ENCODE data around the gene CDX2.
A peak's percentile ranks its signal among the peaks of the same experiment; 100 is the strongest.

CDX2 gene

DNA sequence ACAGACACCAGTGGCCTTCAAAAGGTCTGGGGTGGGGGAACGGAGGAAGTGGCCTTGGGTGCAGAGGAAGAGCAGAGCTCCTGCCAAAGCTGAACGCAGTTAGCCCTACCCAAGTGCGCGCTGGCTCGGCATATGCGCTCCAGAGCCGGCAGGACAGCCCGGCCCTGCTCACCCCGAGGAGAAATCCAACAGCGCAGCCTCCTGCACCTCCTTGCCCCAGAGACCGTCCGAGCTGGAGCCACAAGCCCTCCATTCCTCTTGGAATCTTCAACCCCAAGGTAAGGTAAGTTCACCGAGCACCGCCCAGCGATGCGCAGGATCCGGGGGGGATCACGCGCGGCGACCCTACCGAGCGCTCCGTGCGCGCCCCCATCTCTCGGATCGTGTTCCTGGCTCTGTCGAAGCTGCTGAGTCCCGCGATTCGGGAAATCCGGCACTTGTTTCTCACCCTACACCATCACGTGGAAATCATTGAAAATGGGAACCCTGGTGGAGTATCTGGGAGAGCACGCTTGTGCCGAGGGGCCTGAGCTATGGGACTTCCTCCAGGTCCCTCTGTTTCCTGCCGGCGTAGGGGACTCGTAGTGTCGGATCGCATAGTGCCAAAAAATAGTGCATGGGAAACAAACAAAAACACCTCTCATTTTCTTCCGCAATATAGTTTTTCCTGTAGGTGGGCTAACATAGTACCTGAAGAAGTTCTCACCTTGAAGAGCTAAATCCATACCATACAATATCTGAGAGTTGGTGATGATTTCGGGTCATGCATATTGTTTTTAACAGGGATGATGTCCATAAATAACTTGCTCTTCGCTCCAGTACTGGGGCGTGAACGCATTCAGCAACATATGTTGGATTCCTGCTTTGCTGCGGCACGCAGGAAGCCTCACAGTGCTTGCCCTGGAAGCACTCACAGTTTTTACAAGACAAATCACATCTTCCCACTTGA lies 40.0 kb downstream of the CDX2 start:
- no peak for DNase-seq (ENCODE audit: low read depth in 2 of 2)

DNA sequence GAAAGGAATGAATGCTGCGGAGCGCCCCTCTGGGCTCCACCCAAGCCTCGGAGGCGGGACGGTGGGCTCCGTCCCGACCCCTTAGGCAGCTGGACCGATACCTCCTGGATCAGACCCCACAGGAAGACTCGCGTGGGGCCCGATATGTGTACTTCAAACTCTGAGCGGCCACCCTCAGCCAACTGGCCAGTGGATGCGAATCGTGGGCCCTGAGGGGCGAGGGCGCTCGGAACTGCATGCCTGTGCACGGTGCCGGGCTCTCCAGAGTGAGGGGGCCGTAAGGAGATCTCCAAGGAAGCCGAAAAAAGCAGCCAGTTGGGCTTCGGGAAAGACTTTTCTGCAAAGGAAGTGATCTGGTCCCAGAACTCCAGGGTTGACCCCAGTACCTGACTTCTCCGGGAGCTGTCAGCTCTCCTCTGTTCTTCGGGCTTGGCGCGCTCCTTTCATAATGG lies 40.7 kb downstream of the CDX2 start:
- DNase-seq (ENCODE audit: low read depth in 2 of 2): no peak

DNA sequence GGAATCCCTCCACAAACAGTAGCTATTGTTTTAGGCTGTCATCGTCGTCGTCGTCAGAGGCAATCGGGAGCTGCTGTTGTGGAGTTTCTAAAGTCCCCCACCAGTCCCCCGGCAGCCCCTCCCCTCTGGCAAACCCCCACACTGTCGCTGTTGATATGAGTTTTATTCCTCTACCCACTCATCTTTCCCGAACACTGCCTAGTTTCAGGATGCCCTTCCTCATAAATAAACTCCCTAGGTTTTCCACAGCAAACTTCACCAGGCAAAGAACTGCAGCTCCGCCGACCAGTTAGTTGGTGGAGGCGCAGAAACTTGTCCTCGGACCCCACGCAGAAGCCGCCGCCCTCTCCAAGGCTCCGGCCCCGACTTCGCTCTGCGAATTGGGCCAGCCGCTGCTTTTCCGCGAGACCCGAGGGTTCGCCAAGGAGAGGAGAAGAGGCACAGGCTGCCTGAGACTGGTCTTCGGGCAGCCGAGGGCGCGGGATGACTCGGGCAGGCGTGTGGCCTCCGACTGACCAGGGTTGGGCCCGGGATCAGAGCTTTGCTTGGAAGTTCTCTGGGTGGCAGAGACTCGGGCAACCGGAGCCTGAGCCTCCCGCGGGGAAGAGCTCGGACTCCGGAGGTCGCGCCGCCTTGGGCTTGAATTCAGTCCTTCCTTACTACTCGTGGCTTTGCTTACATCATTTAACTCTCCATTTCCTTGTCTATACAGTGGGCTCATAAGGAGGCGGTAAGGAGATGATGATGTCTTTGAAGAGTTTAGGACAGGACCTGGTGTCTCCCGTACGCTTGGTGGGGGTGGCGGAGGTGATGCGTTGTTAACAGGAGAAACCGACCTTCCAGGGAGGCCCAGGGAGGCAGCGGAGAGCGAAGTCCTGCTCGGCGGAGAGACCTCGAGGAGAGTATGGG lies 41.4 kb downstream of the CDX2 start:
- no peak for DNase-seq (ENCODE audit: low read depth in 2 of 2)

DNA sequence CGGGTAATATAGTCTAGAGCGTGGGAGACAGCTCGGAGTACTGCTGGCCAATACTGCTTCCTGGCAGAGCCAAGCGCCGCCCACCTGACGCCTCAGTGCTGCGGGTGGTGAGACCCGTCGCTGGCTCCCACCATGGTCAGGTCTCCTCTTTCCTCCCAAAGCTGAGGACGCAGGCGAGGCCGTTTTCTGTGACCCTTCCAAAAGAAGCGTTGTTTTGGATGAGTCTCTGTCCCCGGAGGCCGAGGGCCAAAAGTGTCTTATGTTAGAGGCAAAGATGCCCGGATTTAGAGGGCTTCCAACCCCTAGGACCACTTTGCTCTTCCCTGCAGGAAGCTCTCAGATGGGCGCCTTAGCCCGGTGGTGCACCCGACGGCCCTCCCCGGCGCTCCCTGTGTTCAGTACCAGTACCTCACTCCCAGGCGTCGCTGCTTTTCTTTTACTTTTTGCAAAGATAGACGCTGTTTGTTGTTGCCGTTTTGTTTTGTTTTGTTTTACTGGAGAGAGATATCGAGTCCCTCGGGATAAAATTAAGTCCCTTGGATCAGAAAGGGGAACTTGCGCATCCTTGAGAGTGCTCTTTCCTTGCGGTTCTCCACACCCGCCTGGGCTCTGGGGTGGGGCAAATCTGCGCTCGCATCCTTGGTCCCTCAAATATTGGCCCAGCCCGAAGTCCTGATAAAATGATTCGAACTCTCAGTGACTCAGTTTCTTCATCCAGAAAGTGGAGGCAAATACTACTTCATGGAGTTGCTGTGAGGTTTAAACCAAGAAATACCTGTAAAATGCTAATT lies 42.3 kb downstream of the CDX2 start:
- DNase-seq (ENCODE audit: low read depth in 2 of 2): no peak

DNA sequence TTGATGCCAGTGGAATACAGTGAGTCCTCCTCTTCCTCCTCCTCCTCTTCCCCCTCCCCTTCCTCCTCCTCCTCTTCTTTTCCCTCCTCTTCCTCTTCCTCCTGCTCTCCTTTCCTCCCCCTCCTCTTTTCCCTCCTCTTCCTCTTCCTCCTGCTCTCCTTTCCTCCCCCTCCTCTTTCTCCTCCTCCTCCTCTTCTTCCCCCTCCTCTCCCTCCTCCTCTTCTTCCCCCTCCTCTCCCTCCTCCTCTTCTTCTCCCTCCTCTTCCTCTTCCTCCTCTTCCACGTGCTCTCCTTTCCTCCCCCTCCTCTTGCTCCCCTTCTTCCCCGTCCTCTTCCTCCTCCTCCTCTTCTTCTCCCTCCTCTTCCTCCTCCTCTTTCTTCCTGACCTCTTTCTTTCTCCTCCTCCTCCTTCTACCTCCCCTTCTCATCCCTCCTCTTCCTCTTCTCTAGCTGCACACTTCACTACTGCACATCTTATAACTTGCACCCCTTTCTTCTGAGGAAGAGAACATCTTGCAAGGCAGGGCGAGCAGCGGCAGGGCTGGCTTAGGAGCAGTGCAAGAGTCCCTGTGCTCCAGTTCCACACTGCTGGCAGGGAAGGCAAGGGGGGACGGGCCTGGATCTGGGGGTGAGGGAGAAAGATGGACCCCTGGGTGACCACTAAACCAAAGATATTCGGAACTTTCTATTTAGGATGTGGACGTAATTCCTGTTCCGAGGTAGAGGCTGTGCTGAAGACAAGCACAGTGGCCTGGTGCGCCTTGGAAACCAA lies 43.7 kb downstream of the CDX2 start:
- no peak for DNase-seq (ENCODE audit: low read depth in 2 of 2)

DNA sequence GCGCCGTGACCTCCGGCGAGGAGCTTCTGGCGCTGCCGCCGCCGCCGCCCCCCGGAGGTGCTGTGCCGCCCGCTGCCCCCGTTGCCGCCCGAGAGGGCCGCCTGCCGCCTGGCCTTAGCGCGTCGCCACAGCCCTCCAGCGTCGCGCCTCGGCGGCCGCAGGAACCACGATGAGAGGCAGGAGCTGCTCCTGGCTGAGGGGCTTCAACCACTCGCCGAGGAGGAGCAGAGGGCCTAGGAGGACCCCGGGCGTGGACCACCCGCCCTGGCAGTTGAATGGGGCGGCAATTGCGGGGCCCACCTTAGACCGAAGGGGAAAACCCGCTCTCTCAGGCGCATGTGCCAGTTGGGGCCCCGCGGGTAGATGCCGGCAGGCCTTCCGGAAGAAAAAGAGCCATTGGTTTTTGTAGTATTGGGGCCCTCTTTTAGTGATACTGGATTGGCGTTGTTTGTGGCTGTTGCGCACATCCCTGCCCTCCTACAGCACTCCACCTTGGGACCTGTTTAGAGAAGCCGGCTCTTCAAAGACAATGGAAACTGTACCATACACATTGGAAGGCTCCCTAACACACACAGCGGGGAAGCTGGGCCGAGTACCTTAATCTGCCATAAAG lies 44.5 kb downstream of the CDX2 start:
- no peak for DNase-seq (ENCODE audit: low read depth in 2 of 2)

DNA sequence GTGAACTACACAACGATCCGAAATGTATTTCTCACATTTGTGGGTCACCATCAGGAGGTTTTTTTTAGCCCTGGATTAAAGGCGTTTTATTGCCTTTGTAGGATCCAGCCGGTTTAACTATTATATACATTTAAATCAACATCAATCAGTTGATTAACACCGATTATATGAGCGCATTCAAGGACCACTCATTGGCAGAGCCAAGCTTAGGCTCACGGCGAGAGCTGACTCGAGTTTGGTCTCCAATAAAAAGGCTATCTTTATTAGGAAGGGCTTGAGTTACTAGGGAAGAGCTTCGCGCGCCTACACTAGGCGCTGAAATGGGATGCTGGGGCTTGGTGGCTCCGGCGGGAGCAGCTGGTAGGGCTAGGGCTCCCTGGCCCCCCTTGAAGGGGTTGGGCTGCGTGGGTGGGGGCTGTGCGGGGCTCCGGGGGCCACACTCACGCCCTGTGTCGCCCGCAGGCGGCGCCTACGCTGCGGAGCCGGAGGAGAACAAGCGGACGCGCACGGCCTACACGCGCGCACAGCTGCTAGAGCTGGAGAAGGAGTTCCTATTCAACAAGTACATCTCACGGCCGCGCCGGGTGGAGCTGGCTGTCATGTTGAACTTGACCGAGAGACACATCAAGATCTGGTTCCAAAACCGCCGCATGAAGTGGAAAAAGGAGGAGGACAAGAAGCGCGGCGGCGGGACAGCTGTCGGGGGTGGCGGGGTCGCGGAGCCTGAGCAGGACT lies 45.2 kb downstream of the CDX2 start:
- no peak for DNase-seq (ENCODE audit: low read depth in 2 of 2)

DNA sequence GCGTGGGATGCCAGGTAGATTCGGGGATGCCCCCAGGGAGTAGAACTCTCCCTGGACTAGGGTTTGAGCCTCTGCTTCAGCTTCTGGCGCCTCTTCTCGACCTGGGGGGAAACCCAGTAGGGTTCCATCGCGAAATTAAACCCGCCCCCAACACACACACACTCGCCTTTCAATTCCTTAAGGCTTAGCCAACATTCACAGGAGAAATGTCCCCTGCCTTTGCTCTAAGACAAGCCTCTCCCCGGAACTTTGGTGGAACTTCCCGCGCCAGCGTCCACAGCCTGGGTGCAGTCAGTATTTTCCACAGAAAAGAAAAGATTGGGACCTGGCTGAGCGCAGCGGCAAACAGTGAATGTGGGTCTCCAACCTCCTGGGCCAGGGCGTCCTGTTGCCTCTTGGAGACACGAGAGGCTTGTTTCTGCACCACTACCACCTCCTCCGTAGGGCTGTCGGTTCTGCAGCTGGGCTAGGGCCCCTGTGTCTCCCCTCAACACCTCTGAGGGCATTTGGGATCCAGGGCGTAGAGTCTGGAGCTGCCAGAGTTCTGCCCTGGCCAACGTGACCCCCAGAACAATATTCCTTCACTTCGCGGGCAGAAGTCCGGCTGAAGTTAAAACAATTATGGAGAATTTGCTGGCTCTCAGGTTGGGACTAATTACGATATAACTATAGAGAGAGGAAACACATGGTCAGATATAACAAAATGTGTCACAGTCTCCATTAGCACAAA lies 46.1 kb downstream of the CDX2 start:
- no peak for DNase-seq (ENCODE audit: low read depth in 2 of 2)

DNA sequence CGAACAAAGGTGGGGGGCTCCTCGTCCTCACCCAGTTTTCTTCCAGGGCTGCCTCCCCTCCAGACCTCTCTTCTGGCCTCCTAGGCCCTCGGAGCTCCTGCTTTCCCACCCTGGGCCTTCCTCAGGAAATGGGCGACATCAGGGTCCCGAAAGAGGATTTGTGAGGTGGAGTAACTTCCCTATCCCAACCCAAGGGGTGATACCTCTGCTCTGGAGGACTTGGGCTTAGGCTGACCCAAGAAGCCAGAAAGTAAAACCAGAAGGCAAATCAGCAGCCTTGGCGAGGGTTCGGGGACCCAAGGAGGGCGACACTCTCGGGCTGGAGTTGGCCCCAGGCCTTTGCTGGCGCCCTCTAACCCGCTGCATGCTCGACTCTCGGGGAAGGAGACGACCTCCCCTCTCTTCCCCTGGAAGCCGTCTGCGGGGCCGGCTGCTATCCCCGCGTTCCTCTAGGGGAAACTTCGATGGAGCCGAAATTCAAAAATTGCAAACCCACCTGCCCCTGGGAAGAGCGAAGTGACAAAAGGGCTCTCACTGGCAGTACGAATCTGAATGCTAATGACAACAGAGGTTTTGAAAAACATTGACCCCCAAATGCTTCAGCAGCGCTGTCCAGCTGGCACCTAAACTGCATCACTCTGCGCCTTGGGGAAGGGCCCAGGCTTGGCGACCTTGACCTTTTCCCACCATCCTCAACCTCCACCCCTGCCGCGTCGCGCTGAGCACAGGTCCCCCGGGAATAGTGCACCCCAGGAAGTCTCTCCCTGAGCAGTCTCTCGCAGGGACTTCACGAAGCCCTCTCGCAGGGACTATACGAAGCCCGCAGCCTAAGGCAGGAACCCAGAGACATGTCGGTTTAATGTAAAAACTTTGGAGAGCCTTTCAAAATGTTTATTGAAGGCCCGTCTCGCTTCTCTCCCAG lies 46.9 kb downstream of the CDX2 start:
- no peak for DNase-seq (ENCODE audit: low read depth in 2 of 2)

DNA sequence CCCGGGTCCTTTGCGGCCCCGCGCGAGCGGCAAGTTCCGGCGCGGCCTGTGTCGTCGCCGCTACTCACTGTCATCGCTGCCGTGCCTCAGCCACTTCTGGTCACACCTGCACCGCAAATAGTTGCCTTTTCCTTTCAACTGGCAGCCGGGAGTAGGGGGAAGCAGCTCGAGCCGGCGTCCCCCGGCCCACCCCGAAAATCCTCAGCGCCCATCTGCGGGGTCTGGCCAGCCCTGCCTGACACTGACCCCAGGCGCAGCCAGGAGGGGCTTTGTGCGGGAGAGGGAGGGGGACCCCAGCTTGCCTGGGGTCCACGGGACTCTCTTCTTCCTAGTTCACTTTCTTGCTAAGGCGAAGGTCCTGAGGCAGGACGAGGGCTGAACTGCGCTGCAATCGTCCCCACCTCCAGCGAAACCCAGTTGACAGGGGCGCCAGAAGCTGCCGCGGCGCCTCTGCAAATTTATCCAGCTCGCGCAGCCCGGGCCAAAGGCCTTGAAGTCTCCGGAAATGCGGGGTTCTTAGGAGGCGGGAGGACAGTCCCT lies 47.6 kb downstream of the CDX2 start:
- DNase-seq (ENCODE audit: low read depth in 2 of 2): no peak

DNA sequence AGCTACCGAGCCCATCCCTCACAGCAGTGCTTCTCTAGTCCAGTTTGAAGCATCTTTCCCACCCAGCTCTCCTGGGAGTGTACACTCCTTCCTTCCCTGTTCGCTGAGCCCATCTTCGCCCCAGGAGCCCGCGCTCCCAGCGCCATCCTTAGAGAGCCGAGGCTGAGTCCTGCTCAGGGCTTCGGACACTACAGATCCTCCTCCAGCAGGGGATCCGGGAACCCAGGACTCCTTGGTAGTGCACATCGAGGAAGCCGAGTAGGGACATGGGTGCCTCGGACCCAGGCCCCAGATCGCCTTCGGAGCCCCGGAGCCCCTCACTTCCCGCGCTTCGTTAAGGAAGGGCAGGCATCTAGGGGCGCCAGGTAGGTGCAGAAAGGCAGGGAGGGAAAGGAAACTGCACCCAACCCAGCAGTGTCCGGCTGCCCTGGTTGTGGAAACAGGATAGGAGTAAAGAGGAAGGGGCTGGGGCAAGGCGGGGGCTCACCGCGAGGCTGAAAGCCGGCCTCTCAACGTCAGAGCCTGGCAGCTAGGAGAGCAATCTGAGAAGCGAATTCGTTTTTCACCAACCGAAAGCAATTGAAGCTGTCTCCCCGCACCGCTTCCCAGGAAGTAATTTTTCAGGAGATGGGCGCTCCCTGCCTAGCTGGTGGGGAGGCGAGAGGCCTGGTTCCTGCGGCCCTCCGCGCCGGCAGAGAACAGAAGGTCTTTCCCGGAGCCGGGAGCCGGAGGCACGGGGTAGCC lies 48.3 kb downstream of the CDX2 start:
- DNase-seq (ENCODE audit: low read depth in 2 of 2): no peak

DNA sequence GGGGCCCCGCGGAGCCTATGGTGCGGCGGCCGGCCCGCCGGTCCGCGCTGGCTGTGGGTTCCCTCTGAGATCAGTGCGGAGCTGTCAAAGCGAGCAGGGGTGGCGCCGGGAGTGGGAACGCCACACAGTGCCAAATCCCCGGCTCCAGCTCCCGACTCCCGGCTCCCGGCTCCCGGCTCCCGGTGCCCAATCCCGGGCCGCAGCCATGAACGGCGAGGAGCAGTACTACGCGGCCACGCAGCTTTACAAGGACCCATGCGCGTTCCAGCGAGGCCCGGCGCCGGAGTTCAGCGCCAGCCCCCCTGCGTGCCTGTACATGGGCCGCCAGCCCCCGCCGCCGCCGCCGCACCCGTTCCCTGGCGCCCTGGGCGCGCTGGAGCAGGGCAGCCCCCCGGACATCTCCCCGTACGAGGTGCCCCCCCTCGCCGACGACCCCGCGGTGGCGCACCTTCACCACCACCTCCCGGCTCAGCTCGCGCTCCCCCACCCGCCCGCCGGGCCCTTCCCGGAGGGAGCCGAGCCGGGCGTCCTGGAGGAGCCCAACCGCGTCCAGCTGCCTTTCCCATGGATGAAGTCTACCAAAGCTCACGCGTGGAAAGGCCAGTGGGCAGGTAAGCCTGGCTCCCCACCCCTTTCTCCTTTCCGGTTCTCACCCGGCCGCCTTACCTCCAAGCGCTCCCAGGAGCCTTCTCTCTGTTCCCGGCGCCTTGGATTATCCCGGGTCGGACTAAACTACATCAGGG lies 49.0 kb downstream of the CDX2 start, which contains the start of gene PDX1:
Gene PDX1, plus strand, starts transcription at position 67 of the 743 bp plus-strand sequence. Its CDS starts 139 bp downstream, at position 206.
- DNase-seq (ENCODE audit: low read depth in 2 of 2): peak in 1 of 2 experiments; percentile 39

DNA sequence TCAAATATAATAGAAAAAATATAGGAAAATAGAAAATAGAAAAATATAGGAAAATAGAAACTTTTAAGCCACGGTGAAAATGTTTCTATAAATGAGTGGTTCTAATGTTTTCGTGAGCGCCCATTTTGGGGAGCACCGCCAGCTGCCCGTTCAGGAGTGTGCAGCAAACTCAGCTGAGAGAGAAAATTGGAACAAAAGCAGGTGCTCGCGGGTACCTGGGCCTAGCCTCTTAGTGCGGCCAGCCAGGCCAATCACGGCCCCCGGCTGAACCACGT lies 49.5 kb downstream of the CDX2 start:
- DNase-seq (ENCODE audit: low read depth in 2 of 2): no peak

DNA sequence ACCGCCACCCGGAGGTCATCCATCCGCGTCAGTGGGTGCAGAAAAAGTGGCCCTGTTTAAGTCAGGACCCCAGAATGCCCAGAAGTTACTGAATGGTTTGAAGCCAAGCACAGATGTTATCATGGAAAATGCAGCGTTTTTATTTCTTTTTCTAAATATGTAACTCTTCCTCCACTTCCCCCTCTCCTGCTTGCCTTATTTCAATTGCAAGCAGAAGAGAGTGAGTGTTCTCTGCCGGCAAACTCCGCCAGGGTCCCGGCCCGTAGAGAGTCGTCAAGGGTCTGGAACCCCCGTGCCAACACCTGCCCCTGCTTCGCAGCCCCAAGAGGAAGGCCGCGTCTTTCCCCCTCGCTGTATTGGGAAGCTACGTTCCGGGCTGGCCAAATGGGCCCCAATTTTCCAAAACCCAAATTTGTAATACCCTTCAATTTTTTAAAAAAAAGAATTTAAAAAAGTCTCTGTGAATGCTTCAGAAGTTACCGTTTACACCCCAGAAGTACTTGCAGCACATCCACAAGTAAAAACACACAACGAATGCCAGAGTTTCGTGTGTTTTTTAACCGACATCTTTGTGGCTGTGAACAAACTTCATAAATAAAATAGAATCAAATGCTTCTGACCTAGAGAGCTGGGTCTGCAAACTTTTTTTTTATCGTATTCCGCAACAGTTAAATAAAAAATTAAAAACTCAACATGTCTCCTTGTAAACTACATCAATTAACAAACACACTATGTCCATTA lies 50.0 kb downstream of the CDX2 start:
- DNase-seq (ENCODE audit: low read depth in 2 of 2): no peak

DNA sequence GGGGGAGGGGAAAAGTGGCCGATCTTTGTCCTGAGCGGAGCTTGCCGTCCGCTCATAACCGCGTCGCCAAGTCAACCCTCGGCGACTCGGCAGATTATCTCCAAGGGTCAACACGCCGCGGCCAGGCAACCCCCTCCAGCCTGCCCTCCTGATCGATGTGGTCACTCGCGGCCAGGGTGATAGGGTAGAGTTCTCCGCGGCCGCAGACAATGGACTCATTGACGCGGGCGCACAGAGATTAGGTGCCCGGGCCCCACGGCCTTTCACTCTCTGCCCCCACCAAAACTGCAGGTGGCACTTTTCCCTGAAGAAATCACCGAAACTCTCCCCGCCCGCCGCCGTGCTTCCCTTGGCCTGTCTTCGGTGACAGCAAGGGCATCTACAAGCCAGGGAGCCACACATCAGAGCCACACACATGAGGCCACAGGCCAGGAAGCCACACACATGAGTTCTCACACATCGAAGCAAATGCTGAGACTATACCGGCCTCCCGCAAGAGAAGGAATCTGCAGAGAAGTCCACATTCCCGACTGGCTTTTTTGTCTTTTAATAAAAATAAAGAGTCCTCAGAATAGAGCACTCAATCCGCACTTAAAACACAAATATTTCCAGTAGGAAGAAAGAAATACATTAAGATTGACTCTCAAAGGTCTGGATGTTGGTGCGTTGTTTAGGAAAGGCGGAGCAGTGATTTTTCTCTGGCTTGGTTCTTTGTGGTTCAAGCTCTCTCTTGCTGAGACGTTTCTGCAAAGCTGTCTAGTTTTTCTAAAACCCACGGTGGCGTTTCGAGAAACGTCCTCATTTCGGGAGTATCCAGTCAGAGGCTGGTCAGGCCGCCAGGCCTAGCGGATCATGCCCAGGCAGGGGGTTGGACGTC lies 50.8 kb downstream of the CDX2 start:
- no peak for DNase-seq (ENCODE audit: low read depth in 2 of 2)
